Calu3 (cell line): ENCODE data around the gene GRIK4. TPM values are rescaled to one million over a fixed set of nuclear protein-coding genes. Genes with fewer than 3 reads are reported as not detected.

ENCODE experiments used
- BruUV-seq: library from RNA; stranded (reverse); fragments of 400-500 nt; replicated peaks from 2 replicates; lab custom pipeline; 2021; lab: Mats Ljungman, UMichigan
- CTCF ChIA-PET: fragments of 300-600 bp; sonication (Branson Sonifier 250); formaldehyde crosslinking; loops from one replicate; lab custom pipeline; 2022; ENCODE audit warnings: antibody characterized with exemption; lab: Charles Lee
- DNase-seq: peaks from one replicate; pipeline ENCODE4 v3.0.0; 2022
- H3K27ac Mint-ChIP-seq: one replicate; pipeline ENCODE4 v1.8.0; 2022; ENCODE audit warnings: mixed read lengths; ENCODE audit not compliant: unreplicated experiment
- H3K27me3 Mint-ChIP-seq: one replicate; pipeline ENCODE4 v1.8.0; 2022; ENCODE audit warnings: mixed read lengths; ENCODE audit not compliant: unreplicated experiment
- H3K36me3 Mint-ChIP-seq: one replicate; pipeline ENCODE4 v1.8.0; 2022; ENCODE audit warnings: mild to moderate bottlenecking, moderate library complexity, mixed read lengths; ENCODE audit not compliant: insufficient read depth, unreplicated experiment
- H3K4me1 Mint-ChIP-seq: one replicate; pipeline ENCODE4 v1.8.0; 2022; ENCODE audit warnings: mild to moderate bottlenecking, low read depth, mixed read lengths; ENCODE audit not compliant: unreplicated experiment
- H3K4me3 Mint-ChIP-seq: one replicate; pipeline ENCODE4 v1.8.0; 2022; ENCODE audit warnings: mild to moderate bottlenecking, low read depth, moderate library complexity, mixed read lengths; ENCODE audit not compliant: unreplicated experiment
- H3K9me3 Mint-ChIP-seq: one replicate; pipeline ENCODE4 v1.8.0; 2022; ENCODE audit warnings: low read depth, mixed read lengths; ENCODE audit not compliant: unreplicated experiment
- intact Hi-C: fragments of 100-400 bp; cut with micrococcal nuclease; formaldehyde crosslinking; loops from one replicate; pipeline ENCODE4 v1.10.0; 2022; ENCODE audit not compliant: unreplicated experiment
- total RNA-seq: library from RNA; stranded (reverse); gene quantifications from 2 replicates; pipeline ENCODE4 v1.2.3, GENCODE V29; 2022
- TF ChIP-seq, protein P1 (sequence below): fragments of 200-600 bp; IDR thresholded peaks from one replicate; pipeline ENCODE4 v1.8.0; 2022; ENCODE audit warnings: antibody characterized with exemption; ENCODE audit not compliant: unreplicated experiment

GRIK4 gene
- total RNA-seq, 1 experiment from 2014 or later = not detected

DNA sequence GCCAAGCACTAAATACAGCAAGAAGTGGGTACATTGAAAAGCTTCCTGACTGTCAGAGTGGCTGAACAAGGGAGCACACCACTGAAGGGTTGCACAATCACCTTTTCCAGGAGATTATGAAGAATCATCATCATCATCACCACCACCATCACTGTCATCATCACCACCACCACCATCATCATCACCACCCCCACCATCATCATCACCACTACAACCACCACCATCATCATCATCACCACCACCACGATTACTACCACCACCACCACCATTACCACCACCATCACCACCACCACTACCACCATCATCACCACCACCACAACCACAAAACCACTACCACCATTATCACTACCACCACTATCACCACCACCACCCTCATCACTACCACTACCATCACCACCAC, 364.4 kb downstream of the GRIK4 start:
- peaks cover 2% of the 10 kb centered on the region for H3K9me3 Mint-ChIP-seq
- intact Hi-C loops = no loop called here
- H3K4me1 Mint-ChIP-seq = no peaks in the 10 kb centered on the region
- CTCF ChIA-PET = no interaction called here
- H3K4me3 Mint-ChIP-seq = no peak overlapping the region
- H3K27ac Mint-ChIP-seq = no peak overlapping the region
- peaks cover 63% of the 10 kb centered on the region for H3K27me3 Mint-ChIP-seq
- TF ChIP-seq, protein P1, sequence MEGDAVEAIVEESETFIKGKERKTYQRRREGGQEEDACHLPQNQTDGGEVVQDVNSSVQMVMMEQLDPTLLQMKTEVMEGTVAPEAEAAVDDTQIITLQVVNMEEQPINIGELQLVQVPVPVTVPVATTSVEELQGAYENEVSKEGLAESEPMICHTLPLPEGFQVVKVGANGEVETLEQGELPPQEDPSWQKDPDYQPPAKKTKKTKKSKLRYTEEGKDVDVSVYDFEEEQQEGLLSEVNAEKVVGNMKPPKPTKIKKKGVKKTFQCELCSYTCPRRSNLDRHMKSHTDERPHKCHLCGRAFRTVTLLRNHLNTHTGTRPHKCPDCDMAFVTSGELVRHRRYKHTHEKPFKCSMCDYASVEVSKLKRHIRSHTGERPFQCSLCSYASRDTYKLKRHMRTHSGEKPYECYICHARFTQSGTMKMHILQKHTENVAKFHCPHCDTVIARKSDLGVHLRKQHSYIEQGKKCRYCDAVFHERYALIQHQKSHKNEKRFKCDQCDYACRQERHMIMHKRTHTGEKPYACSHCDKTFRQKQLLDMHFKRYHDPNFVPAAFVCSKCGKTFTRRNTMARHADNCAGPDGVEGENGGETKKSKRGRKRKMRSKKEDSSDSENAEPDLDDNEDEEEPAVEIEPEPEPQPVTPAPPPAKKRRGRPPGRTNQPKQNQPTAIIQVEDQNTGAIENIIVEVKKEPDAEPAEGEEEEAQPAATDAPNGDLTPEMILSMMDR = no peak
- DNase-seq = no peak
- H3K36me3 Mint-ChIP-seq = no peaks in the 10 kb centered on the region
- no TSS peak for BruUV-seq

DNA sequence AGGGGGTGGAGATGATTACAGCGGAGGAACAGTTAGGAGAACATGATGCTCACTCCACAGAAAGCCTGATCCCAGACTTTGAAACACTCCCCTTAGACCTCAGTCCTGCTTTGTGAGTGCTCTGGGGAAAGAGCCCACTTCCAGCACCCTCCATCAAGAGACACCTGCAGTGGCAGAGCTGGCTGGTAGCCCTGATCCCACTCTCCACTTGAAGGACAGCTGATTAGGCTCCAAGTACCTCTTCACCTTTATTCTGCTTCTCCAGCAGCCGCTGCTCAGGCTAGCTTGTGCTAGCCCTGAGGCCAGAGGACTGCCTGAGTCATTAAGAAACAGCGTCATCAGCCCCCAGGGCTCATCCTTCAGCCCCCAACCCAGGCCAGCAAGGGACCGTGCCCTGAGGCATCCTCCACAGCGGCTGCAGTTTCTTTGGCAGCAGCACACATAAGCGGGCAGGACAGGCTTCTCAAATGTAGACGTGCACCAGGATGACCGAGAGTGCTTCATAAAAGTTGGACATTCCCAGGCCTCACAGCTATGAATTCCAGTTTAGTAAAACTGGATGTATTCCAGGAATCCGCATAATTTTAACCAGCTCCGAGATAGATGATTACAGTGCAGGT, 366.3 kb downstream of the GRIK4 start:
- Mint-ChIP-seq H3K4me3 (no peak overlapping the region), H3K27ac (no peak overlapping the region), H3K27me3 (peaks cover 63% of the 10 kb centered on the region), H3K4me1 (no peaks in the 10 kb centered on the region), H3K9me3 (peaks cover 2% of the 10 kb centered on the region), H3K36me3 (no peaks in the 10 kb centered on the region)
- no TSS peak for BruUV-seq
- no peak for DNase-seq
- CTCF ChIA-PET = no interaction called here
- TF ChIP-seq, protein P1 = no peak
- intact Hi-C loops = no loop called here

DNA sequence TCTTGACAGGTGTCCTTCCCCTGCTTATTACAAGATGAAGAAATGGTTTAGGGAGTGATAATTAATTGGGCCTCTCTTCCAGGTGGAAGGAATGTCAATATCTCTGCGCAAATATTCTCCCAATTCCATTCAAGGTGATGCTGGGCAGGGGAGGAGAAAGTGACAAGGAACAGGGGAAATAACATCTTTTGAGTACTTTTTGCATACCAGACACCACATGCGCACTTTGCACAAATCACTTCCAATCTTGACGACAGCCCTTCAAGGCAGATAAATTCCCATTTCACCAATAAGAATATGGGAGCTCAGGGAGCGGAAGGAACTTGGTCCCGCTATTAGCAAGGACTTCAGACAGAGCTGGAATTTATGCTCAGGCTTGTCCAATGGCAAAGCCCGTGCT, 367.2 kb downstream of the GRIK4 start:
- Mint-ChIP-seq H3K4me1 (no peaks in the 10 kb centered on the region), H3K27ac (no peak overlapping the region), H3K36me3 (no peaks in the 10 kb centered on the region), H3K9me3 (peaks cover 2% of the 10 kb centered on the region), H3K27me3 (peaks cover 63% of the 10 kb centered on the region), H3K4me3 (no peak overlapping the region)
- DNase-seq = no peak
- TF ChIP-seq, protein P1 = no peak
- no TSS peak for BruUV-seq
- intact Hi-C loops = no loop called here
- CTCF ChIA-PET = no interaction called here

DNA sequence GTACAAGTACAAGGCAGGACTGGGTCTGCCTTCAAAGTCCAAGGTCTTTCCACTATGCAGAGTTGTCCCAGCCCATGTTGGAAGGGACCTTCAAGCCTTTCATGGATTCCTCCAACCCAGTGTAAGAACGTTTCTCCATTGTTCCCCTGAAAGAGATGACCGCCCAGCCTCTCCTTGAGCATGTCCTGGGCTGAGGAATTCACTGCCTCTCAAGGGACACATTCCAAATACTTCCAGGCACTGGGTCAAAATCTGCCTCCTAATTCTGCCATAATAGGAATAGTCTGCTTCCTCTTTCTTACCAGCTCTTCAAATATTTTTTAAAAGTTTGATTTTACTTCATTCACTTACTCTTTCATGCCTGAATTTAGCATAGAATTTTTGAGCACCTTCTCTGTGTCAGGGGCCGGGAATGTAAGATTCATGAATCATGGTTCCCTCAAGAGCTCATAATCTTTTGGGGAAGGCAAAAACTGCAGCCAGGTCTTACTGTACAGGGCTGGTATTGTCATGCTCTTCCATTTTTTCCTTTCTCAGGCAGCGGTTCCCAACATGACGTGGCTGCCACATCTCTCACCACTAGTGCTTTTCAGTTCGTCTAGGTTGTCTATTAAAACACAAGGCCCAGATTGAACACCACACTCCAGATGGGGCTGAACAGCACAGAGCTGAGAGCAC, 369.1 kb downstream of the GRIK4 start:
- CTCF ChIA-PET = no interaction called here
- peaks cover 2% of the 10 kb centered on the region for H3K9me3 Mint-ChIP-seq
- no peak overlapping the region for H3K27ac Mint-ChIP-seq
- TF ChIP-seq, protein P1 = no peak
- DNase-seq = no peak
- H3K27me3 Mint-ChIP-seq = peaks cover 63% of the 10 kb centered on the region
- H3K4me1 Mint-ChIP-seq = no peaks in the 10 kb centered on the region
- H3K36me3 Mint-ChIP-seq = no peaks in the 10 kb centered on the region
- no peak overlapping the region for H3K4me3 Mint-ChIP-seq
- intact Hi-C loops = no loop called here
- BruUV-seq = no TSS peak
